Endothelial cell of umbilical vein (primary cell): ENCODE measurements around the gene GRB2. TPM values are rescaled to one million over a fixed set of nuclear protein-coding genes. Genes with fewer than 3 reads are reported as not detected.

Experiments
- BruUV-seq: library from RNA; stranded (reverse); fragments of 400-500 nt; replicated peaks from 2 replicates; lab custom pipeline; 2021; lab: Mats Ljungman, UMichigan
- CTCF ChIA-PET: fragments of 300-600, 350-600 bp; sonication (Branson Sonifier 250); formaldehyde crosslinking; loops from one replicate; lab custom pipeline; 2021; ENCODE audit warnings: antibody characterized with exemption, inconsistent platforms; lab: Charles Lee
- POLR2A ChIA-PET: fragments of 300-600, 350-600 bp; sonication (Branson Sonifier 250); formaldehyde crosslinking; loops from one replicate; lab custom pipeline; 2021; ENCODE audit warnings: antibody characterized with exemption, inconsistent platforms; lab: Charles Lee
- DNase-seq: peaks from one replicate; pipeline ENCODE4 v3.0.0-alpha.2; 2011; ENCODE audit warnings: low read depth, low spot score
- FAIRE-seq: peaks from 2 replicates; lab custom pipeline; 2011; peaks lifted over from hg19 to GRCh38; lab: Jason Lieb, UNC
- H2AFZ ChIP-seq: 2 replicates; pipeline ENCODE4 v1.6.0; 2012; ENCODE audit warnings: low read depth, low read length, control low read depth, inconsistent platforms
- H3K27ac ChIP-seq: 2 replicates; pipeline ENCODE4 v1.5.1; 2011; ENCODE audit warnings: low read depth, mild to moderate bottlenecking, control low read depth, low read length, moderate library complexity; ENCODE audit not compliant: insufficient read depth
- H3K27me3 ChIP-seq, 2 experiments: 2 replicates each; pipeline versions ENCODE4 v1.6.0 to v1.6.1; 2011; ENCODE audit warnings: low read length in 2 of 2, mixed read lengths in 1 of 2; ENCODE audit not compliant: control insufficient read depth in 2 of 2, insufficient read depth in 2 of 2
- H3K36me3 ChIP-seq, 2 experiments: 2 replicates in 1 of 2; 3 replicates in 1 of 2; pipeline ENCODE4 v1.5.1; 2011; ENCODE audit warnings: low read length in 2 of 2, mild to moderate bottlenecking in 1 of 2, moderate library complexity in 1 of 2; ENCODE audit not compliant: control insufficient read depth in 2 of 2, insufficient read depth in 2 of 2; ENCODE audit errors: extremely low read depth in 1 of 2
- H3K4me1 ChIP-seq: 3 replicates; pipeline ENCODE4 v1.5.1; 2011; ENCODE audit warnings: mild to moderate bottlenecking, low read length; ENCODE audit not compliant: control insufficient read depth, insufficient read depth; ENCODE audit errors: extremely low read depth
- H3K4me2 ChIP-seq: 2 replicates; pipeline ENCODE4 v1.6.1; 2011; ENCODE audit warnings: low read length, control low read depth, mixed read lengths; ENCODE audit not compliant: insufficient read depth
- H3K4me3 ChIP-seq, 3 experiments: fragments of 200-600 bp in 1 of 3; sonication (generic), shearing (Covaris generic) in 1 of 3; replicated peaks in 1 of 3; 2 replicates each; pipeline ENCODE4 v1.5.1; 2011 to 2016; ENCODE audit warnings: control low read depth in 3 of 3, low read length in 3 of 3, mild to moderate bottlenecking in 2 of 3, inconsistent platforms in 1 of 3, low read depth in 1 of 3, moderate library complexity in 1 of 3; ENCODE audit not compliant: insufficient read depth in 1 of 3
- H3K79me2 ChIP-seq: 2 replicates; pipeline ENCODE4 v1.6.0; 2012; ENCODE audit warnings: low read length, inconsistent platforms; ENCODE audit not compliant: control insufficient read depth, insufficient read depth
- H3K9ac ChIP-seq: replicated peaks from 2 replicates; pipeline ENCODE3; 2011; ENCODE audit warnings: low read length, control low read depth; ENCODE audit not compliant: insufficient read depth; ENCODE audit errors: extremely low read depth
- H3K9me1 ChIP-seq: replicated peaks from 3 replicates; pipeline ENCODE4 v1.6.0; 2011; ENCODE audit warnings: mild to moderate bottlenecking, low read length; ENCODE audit not compliant: control insufficient read depth, insufficient read depth; ENCODE audit errors: extremely low read depth
- H3K9me3 ChIP-seq: replicated peaks from 2 replicates; pipeline ENCODE4 v1.5.1; 2012; ENCODE audit warnings: low read length, inconsistent platforms; ENCODE audit not compliant: control insufficient read depth, insufficient read depth
- H4K20me1 ChIP-seq: replicated peaks from 2 replicates; pipeline ENCODE3; 2011; ENCODE audit warnings: mild to moderate bottlenecking, low read length; ENCODE audit not compliant: control insufficient read depth, insufficient read depth; ENCODE audit errors: extremely low read depth
- EZH2 ChIP-seq: IDR thresholded peaks from 2 replicates; pipeline ENCODE4 v1.6.1; 2012; ENCODE audit warnings: borderline replicate concordance, low read depth, mild to moderate bottlenecking, moderate library complexity, low read length, inconsistent platforms; ENCODE audit not compliant: severe bottlenecking
- FOS ChIP-seq: IDR thresholded peaks from 2 replicates; pipeline ENCODE4 v1.6.1; 2011; ENCODE audit warnings: mild to moderate bottlenecking, low read length, moderate library complexity, borderline replicate concordance; ENCODE audit not compliant: insufficient read depth
- GATA2 ChIP-seq: IDR thresholded peaks from 2 replicates; pipeline ENCODE4 v1.7.0; 2011; ENCODE audit warnings: low read depth, mild to moderate bottlenecking, moderate library complexity, mixed read lengths, low read length; ENCODE audit not compliant: insufficient read length, insufficient read depth
- JUN ChIP-seq: IDR thresholded peaks from 2 replicates; pipeline ENCODE4 v1.6.1; 2011; ENCODE audit warnings: borderline replicate concordance, low read depth; ENCODE audit not compliant: insufficient read length, insufficient read depth
- MYC ChIP-seq: IDR thresholded peaks from one replicate; pipeline ENCODE4 v1.6.1; 2011; ENCODE audit warnings: mild to moderate bottlenecking, low read depth, low read length
- POLR2A ChIP-seq: IDR thresholded peaks from 2 replicates; pipeline ENCODE4 v1.6.1; 2012; ENCODE audit warnings: low read depth, mild to moderate bottlenecking, control low read depth, low read length
- POLR2AphosphoS5 ChIP-seq: IDR thresholded peaks from 2 replicates; pipeline ENCODE4 v1.6.1; 2012; ENCODE audit warnings: low read depth, mild to moderate bottlenecking, control low read depth, low read length, moderate library complexity; ENCODE audit not compliant: insufficient read depth
- dilution Hi-C: fragments of 300-500 bp; cut with MboI; formaldehyde crosslinking; loops from one replicate; pipeline ENCODE4 v1.15.0; 2019; ENCODE audit warnings: low sequenced_read_pairs; ENCODE audit not compliant: extremely low pct_ligation_motif_present
- intact Hi-C: fragments of 100-400 bp; cut with micrococcal nuclease; formaldehyde crosslinking; loops from one replicate; pipeline ENCODE4 v1.10.0; 2022
- polyA plus RNA-seq, 4 experiments: library from polyadenylated mRNA; depleted of rRNA in 3 of 4; stranded (reverse) in 3 of 4; unstranded in 1 of 4; fragments of >200 nt; gene quantifications; 2 replicates each; pipeline versions ENCODE4 v1.2.1 to v1.2.3, GENCODE V29; 2011 to 2012; ENCODE audit warnings: missing spikeins in 1 of 4
- total RNA-seq: library from RNA; stranded (reverse); gene quantifications from 2 replicates; pipeline ENCODE4 v1.2.3, GENCODE V29; 2021
- TF ChIP-seq, protein P1 (sequence below): IDR thresholded peaks from 2 replicates; pipeline ENCODE4 v1.6.1; 2011; ENCODE audit not compliant: insufficient read depth, insufficient read length
- TF ChIP-seq, protein P2 (sequence below), 2 donors: IDR thresholded peaks; 1 replicate in 1 of 2; 2 replicates in 1 of 2; pipeline ENCODE4 v1.5.1; 2011; ENCODE audit warnings: low read length in 2 of 2, mild to moderate bottlenecking in 2 of 2, moderate library complexity in 2 of 2, control low read depth in 1 of 2, inconsistent platforms in 1 of 2, low read depth in 1 of 2; ENCODE audit not compliant: insufficient read depth in 1 of 2; ENCODE audit errors: extremely low read depth in 1 of 2

Gene GRB2
- total and polyA plus RNA-seq, 2 donors (not counting 3 experiments of a cell fraction or from before 2014, with no cell fraction given), result 51.5 to 93.9 TPM

DNA sequence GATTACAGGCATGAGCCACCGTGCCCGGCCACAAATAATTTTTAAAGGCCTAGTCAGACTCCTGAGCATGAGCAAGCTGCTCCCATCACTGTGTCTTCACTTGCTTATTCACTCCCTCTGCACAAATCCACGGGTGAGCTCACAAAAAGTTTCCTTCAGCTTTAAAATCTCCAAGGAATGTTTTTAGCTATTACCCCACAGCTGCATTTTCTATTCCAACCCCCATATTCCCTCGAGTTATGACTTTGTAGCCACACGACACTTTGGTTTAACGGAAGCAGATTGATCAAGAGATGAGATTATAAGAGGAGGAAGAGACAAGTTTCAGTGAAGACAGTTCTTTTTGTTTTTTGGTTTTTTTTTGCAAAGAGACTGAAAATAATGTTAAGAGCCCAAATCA is 67.1 kb downstream of the GRB2 start:
- no TSS peak for BruUV-seq
- ChIA-PET CTCF (interaction anchor here (1.0 kb wide), 1 partner anchor 16 kb away, joined by 8 read pairs; no protein-coding TSS in a partner anchor), POLR2A (no interaction called here)
- Histone ChIP-seq H3K79me2 (peaks cover 54% of the 10 kb centered on the region), H3K4me3 (no peak overlapping the region), H3K9ac (no peak overlapping the region), H3K36me3 (no peaks in the 10 kb centered on the region), H3K4me2 (no peak overlapping the region), H4K20me1 (peaks cover 4% of the 10 kb centered on the region), H3K9me1 (no peaks in the 10 kb centered on the region), H3K27me3 (no peaks in the 10 kb centered on the region), H3K27ac (no peak overlapping the region), H3K4me1 (no peaks in the 10 kb centered on the region), H2AFZ (no peak overlapping the region), H3K9me3 (no peaks in the 10 kb centered on the region)
- TF ChIP-seq, protein P1, sequence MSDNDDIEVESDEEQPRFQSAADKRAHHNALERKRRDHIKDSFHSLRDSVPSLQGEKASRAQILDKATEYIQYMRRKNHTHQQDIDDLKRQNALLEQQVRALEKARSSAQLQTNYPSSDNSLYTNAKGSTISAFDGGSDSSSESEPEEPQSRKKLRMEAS, result no peak
- TF ChIP-seq POLR2AphosphoS5 (no peak), JUN (no peak), GATA2 (no peak), MYC (no peak), POLR2A (no peak), EZH2 (no peak), FOS (no peak)
- TF ChIP-seq, protein P2, sequence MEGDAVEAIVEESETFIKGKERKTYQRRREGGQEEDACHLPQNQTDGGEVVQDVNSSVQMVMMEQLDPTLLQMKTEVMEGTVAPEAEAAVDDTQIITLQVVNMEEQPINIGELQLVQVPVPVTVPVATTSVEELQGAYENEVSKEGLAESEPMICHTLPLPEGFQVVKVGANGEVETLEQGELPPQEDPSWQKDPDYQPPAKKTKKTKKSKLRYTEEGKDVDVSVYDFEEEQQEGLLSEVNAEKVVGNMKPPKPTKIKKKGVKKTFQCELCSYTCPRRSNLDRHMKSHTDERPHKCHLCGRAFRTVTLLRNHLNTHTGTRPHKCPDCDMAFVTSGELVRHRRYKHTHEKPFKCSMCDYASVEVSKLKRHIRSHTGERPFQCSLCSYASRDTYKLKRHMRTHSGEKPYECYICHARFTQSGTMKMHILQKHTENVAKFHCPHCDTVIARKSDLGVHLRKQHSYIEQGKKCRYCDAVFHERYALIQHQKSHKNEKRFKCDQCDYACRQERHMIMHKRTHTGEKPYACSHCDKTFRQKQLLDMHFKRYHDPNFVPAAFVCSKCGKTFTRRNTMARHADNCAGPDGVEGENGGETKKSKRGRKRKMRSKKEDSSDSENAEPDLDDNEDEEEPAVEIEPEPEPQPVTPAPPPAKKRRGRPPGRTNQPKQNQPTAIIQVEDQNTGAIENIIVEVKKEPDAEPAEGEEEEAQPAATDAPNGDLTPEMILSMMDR (IDR thresholded peaks at IDR 0.05; ENCODE audit: extremely low read depth in 1 of 2, insufficient read depth in 1 of 2, low read depth in 1 of 2, low read length in 2 of 2), result no peak
- dilution Hi-C loops (no loop called here), intact Hi-C loops (no loop called here)
- DNase-seq, result no peak
- FAIRE-seq, result no peak
